HUES48 (cell line): ENCODE data around the gene CSF1R.

Experiments
- H3K27ac ChIP-seq: one replicate; pipeline ENCODE4 v1.7.0; 2013; ENCODE audit warnings: low read depth, low read length, inconsistent platforms
- H3K27me3 ChIP-seq: 2 replicates; pipeline ENCODE4 v1.6.1; 2013; ENCODE audit warnings: mild to moderate bottlenecking, low read length; ENCODE audit not compliant: control insufficient read depth, insufficient read depth
- H3K36me3 ChIP-seq: 2 replicates; pipeline ENCODE4 v1.6.1; 2013; ENCODE audit warnings: low read length; ENCODE audit not compliant: control insufficient read depth, insufficient read depth
- H3K4me1 ChIP-seq: 2 replicates; pipeline ENCODE4 v1.6.1; 2013; ENCODE audit warnings: mild to moderate bottlenecking, low read length; ENCODE audit not compliant: control insufficient read depth, insufficient read depth
- H3K4me3 ChIP-seq: 2 replicates; pipeline ENCODE4 v1.5.1; 2013; ENCODE audit warnings: mild to moderate bottlenecking, low read depth, low read length
- H3K9ac ChIP-seq: 2 replicates; pipeline ENCODE4 v1.6.1; 2013; ENCODE audit warnings: mild to moderate bottlenecking, low read depth, low read length, moderate library complexity
- H3K9me3 ChIP-seq: 2 replicates; pipeline ENCODE4 v1.6.1; 2013; ENCODE audit warnings: low read length; ENCODE audit not compliant: control insufficient read depth, insufficient read depth

The CSF1R gene

DNA sequence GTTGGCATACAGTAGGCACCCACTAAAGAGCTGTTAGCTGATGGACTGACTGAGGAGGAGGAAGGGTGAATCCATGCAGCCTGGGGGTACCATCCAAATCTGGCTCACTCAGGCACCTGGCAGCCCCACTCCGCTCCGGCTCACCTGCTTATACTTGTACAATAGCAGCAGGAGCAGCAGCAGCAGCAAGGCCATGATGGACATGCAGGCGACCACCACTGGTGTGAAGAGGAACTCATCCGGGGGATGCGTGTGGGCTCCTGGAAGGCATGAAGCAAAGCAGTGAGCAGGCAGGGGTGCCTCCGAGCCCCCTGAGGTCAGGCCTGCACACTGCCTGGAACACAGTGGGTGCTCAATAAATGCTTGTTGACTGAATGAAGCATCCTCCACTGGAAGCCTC is 18.3 kb downstream of the CSF1R start:
- no peaks in the 10 kb centered on the region for H3K4me1 ChIP-seq
- no peak overlapping the region for H3K4me3 ChIP-seq
- no peaks in the 10 kb centered on the region for H3K36me3 ChIP-seq
- H3K27me3 ChIP-seq: no peaks in the 10 kb centered on the region
- H3K9ac ChIP-seq: no peak overlapping the region
- no peak overlapping the region for H3K27ac ChIP-seq
- no peaks in the 10 kb centered on the region for H3K9me3 ChIP-seq

DNA sequence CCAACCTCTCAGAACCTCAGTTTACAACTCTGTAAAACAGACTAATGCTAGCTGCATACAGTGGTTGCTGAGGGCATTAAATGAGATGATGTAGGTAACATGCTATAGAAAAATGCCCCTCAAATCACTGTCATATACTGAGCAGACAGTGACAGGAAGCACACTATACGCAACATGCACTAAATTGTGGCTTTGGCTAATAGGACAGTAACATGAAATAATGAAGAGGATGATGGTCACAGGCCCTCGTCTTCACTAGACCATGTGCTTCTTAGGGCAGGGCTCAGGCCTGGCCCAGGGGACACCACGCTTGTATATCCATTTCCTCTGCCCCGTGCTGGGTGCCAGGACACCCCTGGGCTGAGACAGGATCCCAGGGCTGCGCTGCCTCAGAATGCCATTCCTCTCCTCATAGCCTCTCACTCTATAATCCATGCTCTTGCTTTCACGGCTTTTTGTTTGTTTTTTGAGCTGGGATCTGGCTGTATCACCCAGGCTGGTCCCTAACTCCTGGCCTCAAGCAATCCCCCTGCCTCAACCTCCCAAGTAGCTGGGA is 18.9 kb downstream of the CSF1R start:
- Histone ChIP-seq H3K4me1 (no peaks in the 10 kb centered on the region), H3K9ac (no peak overlapping the region), H3K36me3 (no peaks in the 10 kb centered on the region), H3K9me3 (no peaks in the 10 kb centered on the region), H3K27me3 (no peaks in the 10 kb centered on the region), H3K4me3 (no peak overlapping the region), H3K27ac (no peak overlapping the region)

DNA sequence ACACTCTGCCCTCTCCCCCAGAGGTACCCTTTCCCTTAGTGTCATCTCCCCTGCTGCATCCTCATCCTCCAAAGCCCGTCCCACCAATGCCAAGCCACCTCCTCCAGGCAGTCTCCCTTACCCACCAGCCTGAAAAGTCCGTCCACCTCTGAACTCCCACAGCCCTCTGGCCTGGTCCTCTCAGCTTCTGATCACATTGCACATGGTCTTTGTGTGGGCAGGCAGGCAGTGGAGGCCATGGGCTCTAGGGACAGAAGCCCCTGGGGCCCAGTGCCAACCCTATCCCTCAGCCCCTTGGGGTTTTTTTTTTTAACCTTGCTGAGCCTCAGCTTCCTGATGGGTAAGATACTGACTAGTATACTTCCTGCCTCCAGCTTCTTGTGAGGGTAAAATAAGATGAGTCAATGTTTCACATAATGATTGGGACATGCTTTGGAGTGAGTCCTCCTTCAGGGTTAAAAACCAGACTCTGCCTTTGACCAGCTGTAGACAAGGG is 19.4 kb downstream of the CSF1R start:
- no peak overlapping the region for H3K27ac ChIP-seq
- no peaks in the 10 kb centered on the region for H3K27me3 ChIP-seq
- H3K4me1 ChIP-seq: no peaks in the 10 kb centered on the region
- no peaks in the 10 kb centered on the region for H3K36me3 ChIP-seq
- H3K4me3 ChIP-seq: no peak overlapping the region
- no peaks in the 10 kb centered on the region for H3K9me3 ChIP-seq
- H3K9ac ChIP-seq: no peak overlapping the region

- H3K4me1 ChIP-seq: no peaks in the 10 kb centered on the region
- no peaks in the 10 kb centered on the region for H3K9me3 ChIP-seq
- H3K27ac ChIP-seq: no peak overlapping the region
- H3K9ac ChIP-seq: no peak overlapping the region
- no peak overlapping the region for H3K4me3 ChIP-seq
- H3K27me3 ChIP-seq: no peaks in the 10 kb centered on the region
- H3K36me3 ChIP-seq: no peaks in the 10 kb centered on the region
These were observed 19.9 kb downstream of the CSF1R start for GRCh38 chr5:150066436-150066835.

DNA sequence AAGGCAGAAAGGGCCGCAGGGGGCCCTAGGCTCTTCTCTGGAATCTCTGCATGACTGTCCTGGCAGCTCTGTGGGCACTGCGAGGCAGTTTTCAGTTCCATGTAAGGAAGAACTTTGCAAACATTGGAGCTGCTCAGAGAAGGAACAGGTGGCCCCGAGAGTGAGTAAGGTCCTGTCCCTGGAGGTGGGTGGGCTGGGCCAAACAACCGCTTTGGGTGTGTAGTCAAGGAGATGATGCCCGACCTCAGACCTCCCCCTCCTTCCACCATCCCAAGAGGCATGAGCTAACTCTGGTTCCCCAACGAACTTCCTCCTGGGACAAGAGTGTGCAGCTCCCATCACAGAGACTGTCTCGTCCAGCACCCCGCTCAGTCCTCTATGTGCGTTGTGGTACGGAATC is 20.5 kb downstream of the CSF1R start:
- Histone ChIP-seq H3K4me3 (no peak overlapping the region), H3K27me3 (no peaks in the 10 kb centered on the region), H3K9ac (no peak overlapping the region), H3K4me1 (no peaks in the 10 kb centered on the region), H3K36me3 (no peaks in the 10 kb centered on the region), H3K9me3 (no peaks in the 10 kb centered on the region), H3K27ac (no peak overlapping the region)

DNA sequence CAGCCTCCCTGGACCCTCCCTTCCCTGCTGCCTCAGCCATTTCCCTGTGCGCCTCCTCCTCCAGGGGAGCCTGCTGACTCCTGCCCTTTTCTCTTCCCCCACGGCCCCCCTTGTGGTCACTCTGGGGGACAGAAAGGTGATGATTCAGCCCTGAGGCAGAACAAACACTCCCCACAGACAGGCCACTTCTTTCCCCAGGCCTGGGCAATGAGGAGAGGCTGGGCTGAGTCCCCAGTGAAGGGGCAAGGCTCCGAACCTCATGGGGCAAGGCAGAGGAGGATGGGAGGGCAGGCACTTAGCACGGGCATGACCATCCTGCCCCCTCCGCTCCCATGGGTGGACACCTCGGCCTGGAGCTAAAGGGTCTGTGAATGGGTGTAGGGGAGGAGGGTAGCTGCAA is 21.0 kb downstream of the CSF1R start:
- Histone ChIP-seq H3K4me3 (no peak overlapping the region), H3K36me3 (no peaks in the 10 kb centered on the region), H3K9ac (no peak overlapping the region), H3K27me3 (no peaks in the 10 kb centered on the region), H3K27ac (no peak overlapping the region), H3K4me1 (no peaks in the 10 kb centered on the region), H3K9me3 (no peaks in the 10 kb centered on the region)

DNA sequence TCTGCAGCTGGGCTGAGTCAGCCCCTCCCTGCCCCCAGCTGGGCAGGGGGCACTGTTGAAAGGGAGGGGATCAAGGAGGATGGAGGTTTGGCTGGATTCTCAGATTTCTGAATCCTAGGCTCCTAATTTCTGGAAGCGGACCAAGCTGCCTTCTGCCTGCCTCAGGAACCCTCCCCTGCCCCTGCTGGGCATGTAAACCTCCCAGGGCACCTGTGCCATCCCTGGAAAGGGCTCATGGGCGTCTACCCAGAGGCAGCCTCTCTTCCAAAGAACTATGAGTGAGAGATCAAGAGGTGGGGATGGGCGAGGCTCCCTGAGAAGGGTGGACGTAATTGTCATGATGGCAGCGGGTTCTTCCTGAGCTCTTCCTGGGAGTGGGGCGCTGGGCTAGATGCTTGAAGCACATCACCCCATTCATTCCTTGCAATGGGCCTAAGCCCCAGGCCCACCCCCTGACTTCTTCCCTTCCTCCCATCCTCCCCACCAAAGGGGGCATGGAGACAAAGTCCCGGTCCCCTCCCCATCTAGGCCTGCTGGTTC is 21.6 kb downstream of the CSF1R start:
- no peak overlapping the region for H3K4me3 ChIP-seq
- H3K27me3 ChIP-seq: no peaks in the 10 kb centered on the region
- no peaks in the 10 kb centered on the region for H3K36me3 ChIP-seq
- H3K4me1 ChIP-seq: no peaks in the 10 kb centered on the region
- H3K9me3 ChIP-seq: no peaks in the 10 kb centered on the region
- H3K27ac ChIP-seq: no peak overlapping the region
- H3K9ac ChIP-seq: no peak overlapping the region

DNA sequence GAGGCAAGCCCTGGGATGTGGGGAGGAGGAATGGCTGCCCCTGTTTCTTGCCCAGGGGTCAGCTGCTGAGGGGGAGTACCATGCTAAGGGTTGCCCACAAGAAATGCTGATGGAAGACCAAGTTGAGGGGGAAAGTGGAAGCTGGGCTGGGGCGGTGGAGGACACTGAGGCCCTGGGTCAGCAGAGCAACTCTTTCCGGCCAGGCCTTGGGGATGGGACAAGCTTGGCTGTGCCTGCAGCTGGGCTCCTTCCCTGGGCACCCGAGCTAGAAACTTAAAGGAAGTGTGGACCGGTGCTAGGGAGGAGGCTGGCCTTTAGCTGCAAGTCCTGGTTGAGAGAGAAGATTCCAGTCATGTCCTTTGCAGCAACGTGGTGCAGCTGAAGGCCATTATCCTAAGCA is 22.7 kb downstream of the CSF1R start:
- Histone ChIP-seq H3K4me3 (no peak overlapping the region), H3K27ac (no peak overlapping the region), H3K36me3 (no peaks in the 10 kb centered on the region), H3K4me1 (0 out of 2 replicates have a peak, but pooled peaks cover under 1% of the 10 kb centered on the region), H3K9ac (no peak overlapping the region), H3K9me3 (no peaks in the 10 kb centered on the region), H3K27me3 (no peaks in the 10 kb centered on the region; the same call in 1 of the 2 replicates)

DNA sequence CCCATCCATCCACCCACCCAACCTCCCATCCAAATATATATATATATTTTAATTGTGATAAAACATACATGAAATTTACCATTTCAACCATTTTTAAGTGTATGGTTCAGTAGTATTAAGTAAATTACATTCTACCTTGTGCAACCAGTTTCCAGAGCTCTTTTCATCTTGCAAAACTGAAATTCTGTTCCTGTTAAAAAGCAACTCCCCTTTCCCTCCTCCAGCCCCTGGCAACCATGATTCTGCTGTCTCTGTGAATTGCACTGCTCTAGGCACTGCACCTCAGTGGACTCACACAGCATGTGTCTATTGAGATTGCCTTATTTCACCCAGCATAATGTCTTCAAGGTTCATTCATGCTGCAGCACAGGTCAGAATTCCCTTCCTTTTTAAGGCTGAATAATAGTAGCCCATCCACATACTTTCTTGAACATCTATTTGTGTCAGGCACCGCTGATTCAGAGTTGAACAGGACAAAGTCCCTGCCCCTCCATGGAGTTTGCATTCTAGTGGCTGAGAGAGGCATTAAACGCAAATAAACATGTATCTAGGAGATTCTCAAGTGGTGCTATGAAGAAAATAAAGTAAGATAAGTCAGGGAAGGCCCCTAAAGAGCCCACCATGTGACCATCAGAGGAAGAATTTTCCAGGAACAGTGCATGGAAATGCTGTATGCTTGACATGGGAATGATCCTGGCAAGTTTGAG is 24.0 kb downstream of the CSF1R start:
- peaks cover 12% of the 10 kb centered on the region for H3K4me1 ChIP-seq
- H3K27ac ChIP-seq: no peak overlapping the region
- H3K36me3 ChIP-seq: no peaks in the 10 kb centered on the region
- H3K4me3 ChIP-seq: no peak overlapping the region
- no peaks in the 10 kb centered on the region; the same call in 1 of the 2 replicates for H3K27me3 ChIP-seq
- no peaks in the 10 kb centered on the region for H3K9me3 ChIP-seq
- no peak overlapping the region for H3K9ac ChIP-seq

DNA sequence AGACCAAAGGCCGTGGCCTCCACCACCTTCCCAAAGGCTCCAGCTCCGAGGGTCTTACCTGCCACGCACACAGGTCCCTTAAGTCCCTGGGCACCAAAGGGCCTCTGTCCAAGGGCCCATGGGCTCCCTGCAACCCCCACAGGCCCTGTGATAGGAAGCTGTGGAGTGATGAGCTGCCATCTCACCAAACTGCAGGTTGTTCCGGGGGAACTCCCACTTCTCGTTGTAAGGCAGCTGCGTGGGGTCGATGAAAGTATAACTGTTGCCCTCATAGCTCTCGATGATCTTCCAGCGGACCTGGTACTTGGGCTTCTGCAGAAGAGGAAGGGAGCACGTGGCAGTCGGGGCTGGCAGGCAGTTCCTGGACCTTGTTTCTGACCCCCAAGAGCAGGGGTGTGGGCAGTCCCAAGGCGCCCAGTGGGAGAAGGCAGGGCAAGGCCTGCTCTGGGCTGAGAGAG is 24.8 kb downstream of the CSF1R start:
- Histone ChIP-seq H3K9me3 (no peaks in the 10 kb centered on the region), H3K27ac (no peak overlapping the region), H3K4me3 (no peak overlapping the region), H3K4me1 (peaks cover 12% of the 10 kb centered on the region), H3K27me3 (no peaks in the 10 kb centered on the region; the same call in 1 of the 2 replicates), H3K36me3 (no peaks in the 10 kb centered on the region), H3K9ac (no peak overlapping the region)

GRCh38 chr5:150060471-150060870 is 25.9 kb downstream of the CSF1R start:
- H3K27me3 ChIP-seq: no peaks in the 10 kb centered on the region; the same call in 1 of the 2 replicates
- no peak overlapping the region for H3K9ac ChIP-seq
- peaks cover 12% of the 10 kb centered on the region for H3K4me1 ChIP-seq
- H3K4me3 ChIP-seq: no peak overlapping the region
- H3K9me3 ChIP-seq: no peaks in the 10 kb centered on the region
- H3K36me3 ChIP-seq: peaks cover 4% of the 10 kb centered on the region; the same call in 1 of the 2 replicates
- no peak overlapping the region for H3K27ac ChIP-seq
